ENCODE measurements around the gene PITX1. TPM values are rescaled to one million over a fixed set of nuclear protein-coding genes. Genes with fewer than 3 reads are reported as not detected.

Gene PITX1
- total RNA-seq, 3 donors from 2014 or later = 0.15 to 2.1 (median 0.33) TPM

- H3K4me1 ChIP-seq = peaks cover 17 to 22% of the 10 kb centered on the region in 2 donors
- no peak for DNase-seq (ENCODE audit: low spot score in 2 of 2)
- TF ChIP-seq POLR2AphosphoS5 (IDR thresholded peaks at IDR 0.05) (no peak), CTCF (IDR thresholded peaks at IDR 0.05) (no peak), POLR2A (IDR thresholded peaks at IDR 0.05) (no peak)
- intact Hi-C loops (cut with DNase I; ENCODE audit: low total_unique reads) = no loop called here
- no peak overlapping the region for H3K4me3 ChIP-seq
- peaks cover 30 to 100% of the 10 kb centered on the region in 2 donors for H3K27me3 ChIP-seq
- no peaks in the 10 kb centered on the region for H3K9me3 ChIP-seq
- no peaks in the 10 kb centered on the region for H3K36me3 ChIP-seq
- no peak overlapping the region for H3K27ac ChIP-seq
These were observed 1.6 kb upstream of the PITX1 start for GRCh38 chr5:135035678-135036030.

- Histone ChIP-seq H3K27me3 (peaks cover 25 to 100% of the 10 kb centered on the region in 2 donors), H3K36me3 (no peaks in the 10 kb centered on the region), H3K4me3 (no peak overlapping the region), H3K27ac (no peak overlapping the region), H3K4me1 (peaks cover 17 to 22% of the 10 kb centered on the region in 2 donors), H3K9me3 (no peaks in the 10 kb centered on the region)
- no peak for DNase-seq (ENCODE audit: low spot score in 2 of 2)
- intact Hi-C loops (cut with DNase I; ENCODE audit: low total_unique reads) = no loop called here
- no peak for TF ChIP-seq POLR2AphosphoS5 (IDR thresholded peaks at IDR 0.05)
- no peak for TF ChIP-seq POLR2A (IDR thresholded peaks at IDR 0.05)
- TF ChIP-seq CTCF (IDR thresholded peaks at IDR 0.05) = no peak
These were observed 1.1 kb upstream of the PITX1 start for GRCh38 chr5:135034963-135035677.

DNA sequence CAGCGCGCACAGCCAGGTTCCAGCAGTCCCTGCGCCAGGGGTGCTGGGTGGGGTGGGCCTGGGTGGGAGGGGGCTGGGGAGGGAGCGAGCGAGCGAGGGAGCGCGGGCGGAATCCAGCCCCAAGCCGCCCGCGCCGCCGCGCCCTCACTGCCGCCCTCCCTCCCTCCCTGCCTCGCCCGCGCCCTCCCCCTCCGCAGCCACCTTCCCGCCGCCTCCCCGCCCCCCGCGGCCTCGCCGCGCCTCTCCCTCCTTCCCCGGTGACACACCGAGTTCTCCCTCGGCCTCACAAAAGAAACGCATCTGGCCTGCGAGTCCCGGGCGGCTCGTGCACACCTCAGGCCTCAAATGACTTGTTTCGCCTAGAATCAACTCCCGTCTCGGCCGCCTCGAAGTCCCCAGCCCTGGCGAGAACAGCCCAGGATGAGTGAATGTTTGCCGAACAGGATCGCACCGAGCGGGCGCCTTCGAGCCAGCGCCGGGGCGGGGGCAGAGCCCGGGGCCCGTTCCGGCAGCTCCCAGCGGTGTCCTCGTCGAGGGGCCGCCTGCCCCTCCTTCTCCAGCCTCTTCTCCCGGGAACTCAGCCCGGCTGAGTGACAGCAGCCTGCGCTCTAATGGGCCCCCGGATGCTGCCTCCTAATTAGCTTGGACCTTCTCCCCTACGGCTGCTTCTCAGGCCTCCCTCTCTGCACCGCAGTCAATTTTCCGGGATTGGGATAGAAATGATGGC, 371 bp upstream of the PITX1 start:
- TF ChIP-seq CTCF (IDR thresholded peaks at IDR 0.05) = no peak
- TF ChIP-seq POLR2A (IDR thresholded peaks at IDR 0.05) = no peak
- no peak for TF ChIP-seq POLR2AphosphoS5 (IDR thresholded peaks at IDR 0.05)
- H3K27ac ChIP-seq = no peak overlapping the region
- H3K36me3 ChIP-seq = no peaks in the 10 kb centered on the region
- H3K9me3 ChIP-seq = no peaks in the 10 kb centered on the region
- peak overlapping the region; percentile 46 to 66 (median 48) for H3K4me3 ChIP-seq
- intact Hi-C loops (cut with DNase I; ENCODE audit: low total_unique reads) = no loop called here
- DNase-seq (ENCODE audit: low spot score in 2 of 2) = no peak
- peaks cover 19 to 100% of the 10 kb centered on the region in 2 donors for H3K27me3 ChIP-seq
- peaks cover 17 to 18% of the 10 kb centered on the region in 2 donors for H3K4me1 ChIP-seq

- intact Hi-C loops (cut with DNase I; ENCODE audit: low total_unique reads) = no loop called here
- Histone ChIP-seq H3K36me3 (no peaks in the 10 kb centered on the region), H3K4me1 (peaks cover 13 to 17% of the 10 kb centered on the region in 2 donors), H3K27ac (no peak overlapping the region), H3K4me3 (peak overlapping the region; percentile 46 to 66 (median 48)), H3K9me3 (no peaks in the 10 kb centered on the region), H3K27me3 (peaks cover 14 to 99% of the 10 kb centered on the region in 2 donors)
- no peak for DNase-seq (ENCODE audit: low spot score in 2 of 2)
- peak in 1 of 3 donors; percentile 12 for TF ChIP-seq POLR2AphosphoS5 (IDR thresholded peaks at IDR 0.05)
- no peak for TF ChIP-seq POLR2A (IDR thresholded peaks at IDR 0.05)
These were observed 798 bp downstream of the PITX1 start for GRCh38 chr5:135032999-135033861.

- Histone ChIP-seq H3K36me3 (no peaks in the 10 kb centered on the region), H3K9me3 (no peaks in the 10 kb centered on the region), H3K27me3 (peaks cover 12 to 99% of the 10 kb centered on the region in 2 donors), H3K27ac (no peak overlapping the region), H3K4me1 (peaks cover 13 to 17% of the 10 kb centered on the region in 2 donors), H3K4me3 (peak overlapping the region; percentile 46 to 66 (median 48))
- DNase-seq (ENCODE audit: low spot score in 2 of 2) = no peak
- TF ChIP-seq POLR2AphosphoS5 (IDR thresholded peaks at IDR 0.05) = no peak
- TF ChIP-seq CTCF (IDR thresholded peaks at IDR 0.05) = no peak
- no peak for TF ChIP-seq POLR2A (IDR thresholded peaks at IDR 0.05)
- intact Hi-C loops (cut with DNase I; ENCODE audit: low total_unique reads) = no loop called here
These were observed 1.4 kb downstream of the PITX1 start for GRCh38 chr5:135032695-135032998.
